Thyroid gland (tissue), 4 donors: ENCODE results near the gene MYZAP. TPM values are rescaled to one million over a fixed set of nuclear protein-coding genes. Genes with fewer than 3 reads are reported as not detected.

ENCODE experiments used
- DNase-seq, 2 donors: peaks; one replicate each; pipeline ENCODE4 v3.0.0-alpha.2; 2019
- H3K27ac ChIP-seq, 3 donors: fragments of 200-600 bp; sonication (generic); 1 replicate in 2 of 3; 2 replicates in 1 of 3; pipeline ENCODE4 v1.5.1; 2016 to 2019; ENCODE audit warnings: mild to moderate bottlenecking in 1 of 3, moderate library complexity in 1 of 3
- H3K27me3 ChIP-seq: fragments of 200-600 bp; sonication (generic); one replicate; pipeline ENCODE4 v1.5.1; 2019
- H3K36me3 ChIP-seq, 2 donors: fragments of 200-600 bp; sonication (generic); one replicate each; pipeline ENCODE4 v1.5.1; 2016 to 2019
- H3K4me1 ChIP-seq, 2 donors: fragments of 200-600 bp; sonication (generic); one replicate each; pipeline ENCODE4 v1.5.1; 2017 to 2019
- H3K4me3 ChIP-seq, 3 donors: fragments of 200-600 bp; sonication (generic); replicated peaks in 1 of 3; 1 replicate in 2 of 3; 2 replicates in 1 of 3; pipeline ENCODE4 v1.5.1; 2016; ENCODE audit warnings: mild to moderate bottlenecking in 1 of 3
- H3K9me3 ChIP-seq: fragments of 200-600 bp; sonication (generic); one replicate; pipeline ENCODE4 v1.5.1; 2017
- POLR2A ChIP-seq, 2 donors: fragments of 450-650 bp; IDR thresholded peaks; one replicate each; pipeline ENCODE4 v1.6.1; 2017; ENCODE audit warnings: antibody characterized with exemption in 2 of 2, mild to moderate bottlenecking in 2 of 2, moderate library complexity in 1 of 2
- WGBS, 2 donors: methylation state at CpG; one replicate each; pipeline ENCODE4 v1.1.5; 2017; 5-methylcytosine and 5-hydroxymethylcytosine counted together
- intact Hi-C: fragments of 100-400 bp; cut with DNase I; formaldehyde crosslinking; loops from one replicate; pipeline ENCODE4 v1.15.1; 2023
- total RNA-seq, 4 donors: library from RNA; depleted of rRNA; stranded (reverse); fragments of >200 nt; gene quantifications; one replicate each; pipeline ENCODE4 v1.2.3, GENCODE V29; 2016
- TF ChIP-seq, protein P1 (sequence below), 6 experiments: fragments of 200-600 bp in 3 of 6; fragments of 450-650 bp in 3 of 6; sonication (generic) in 3 of 6; IDR thresholded peaks; one replicate each; pipeline ENCODE4 v1.5.1; 2016 to 2019; ENCODE audit warnings: antibody characterized with exemption in 6 of 6, mild to moderate bottlenecking in 2 of 6, inconsistent platforms in 1 of 6, moderate library complexity in 1 of 6

The MYZAP gene
- total RNA-seq, 4 donors from 2014 or later, result 3.2 to 20.7 (median 6.4) TPM

DNA sequence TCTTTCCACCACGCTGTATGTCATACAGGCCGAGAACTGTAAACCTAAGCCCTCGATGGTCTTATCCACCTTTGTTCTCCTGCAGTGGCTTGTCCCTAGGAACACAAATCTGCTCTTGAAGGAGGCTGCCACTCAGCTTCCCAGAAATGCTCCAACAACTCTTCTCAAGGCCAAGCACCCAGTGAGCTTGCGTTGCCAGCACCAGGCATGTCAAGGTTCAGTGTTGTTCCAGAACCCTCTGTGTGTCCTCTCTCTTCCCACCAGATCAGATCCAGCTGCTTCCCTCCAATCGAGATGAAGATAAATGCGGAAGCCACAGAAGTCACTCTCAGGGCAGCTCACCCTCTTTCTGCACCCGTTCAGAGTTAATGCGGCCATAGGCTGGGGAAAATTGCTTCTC lies 11.3 kb upstream of the MYZAP start:
- DNase-seq, result no peak
- H3K27ac ChIP-seq, result no peak overlapping the region
- WGBS, 2 donors, result 83 to 90% methylated on average over 8 of the region's 8 CpGs
- no peaks in the 10 kb centered on the region for H3K36me3 ChIP-seq
- TF ChIP-seq, protein P1, sequence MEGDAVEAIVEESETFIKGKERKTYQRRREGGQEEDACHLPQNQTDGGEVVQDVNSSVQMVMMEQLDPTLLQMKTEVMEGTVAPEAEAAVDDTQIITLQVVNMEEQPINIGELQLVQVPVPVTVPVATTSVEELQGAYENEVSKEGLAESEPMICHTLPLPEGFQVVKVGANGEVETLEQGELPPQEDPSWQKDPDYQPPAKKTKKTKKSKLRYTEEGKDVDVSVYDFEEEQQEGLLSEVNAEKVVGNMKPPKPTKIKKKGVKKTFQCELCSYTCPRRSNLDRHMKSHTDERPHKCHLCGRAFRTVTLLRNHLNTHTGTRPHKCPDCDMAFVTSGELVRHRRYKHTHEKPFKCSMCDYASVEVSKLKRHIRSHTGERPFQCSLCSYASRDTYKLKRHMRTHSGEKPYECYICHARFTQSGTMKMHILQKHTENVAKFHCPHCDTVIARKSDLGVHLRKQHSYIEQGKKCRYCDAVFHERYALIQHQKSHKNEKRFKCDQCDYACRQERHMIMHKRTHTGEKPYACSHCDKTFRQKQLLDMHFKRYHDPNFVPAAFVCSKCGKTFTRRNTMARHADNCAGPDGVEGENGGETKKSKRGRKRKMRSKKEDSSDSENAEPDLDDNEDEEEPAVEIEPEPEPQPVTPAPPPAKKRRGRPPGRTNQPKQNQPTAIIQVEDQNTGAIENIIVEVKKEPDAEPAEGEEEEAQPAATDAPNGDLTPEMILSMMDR (IDR thresholded peaks at IDR 0.05), result no peak
- no peak for TF ChIP-seq POLR2A (IDR thresholded peaks at IDR 0.05)
- H3K9me3 ChIP-seq, result no peaks in the 10 kb centered on the region
- no peak overlapping the region for H3K4me3 ChIP-seq
- no peaks in the 10 kb centered on the region for H3K4me1 ChIP-seq
- H3K27me3 ChIP-seq, result no peaks in the 10 kb centered on the region
- intact Hi-C loops, result no loop called here

DNA sequence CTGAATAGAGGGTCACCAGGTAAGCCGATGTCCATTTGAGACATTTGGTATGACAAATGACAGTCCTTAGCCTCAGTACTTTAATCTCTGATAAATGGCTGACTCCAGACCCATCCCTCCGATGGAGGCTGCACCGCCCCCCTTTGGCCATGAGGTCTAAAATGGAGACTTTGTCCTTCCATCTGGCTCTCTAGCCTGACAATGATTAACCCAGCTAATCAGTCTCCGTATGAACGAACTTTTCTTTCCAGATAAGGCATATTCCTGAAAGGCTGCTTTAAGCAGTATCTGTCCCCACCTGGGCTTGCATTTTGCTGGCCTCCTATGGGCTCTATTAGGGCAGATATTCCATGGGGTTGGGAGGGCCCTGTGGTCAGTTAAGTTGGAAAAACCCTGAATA lies 10.8 kb upstream of the MYZAP start:
- no peaks in the 10 kb centered on the region for H3K9me3 ChIP-seq
- no peaks in the 10 kb centered on the region for H3K36me3 ChIP-seq
- H3K4me3 ChIP-seq, result no peak overlapping the region
- intact Hi-C loops, result no loop called here
- WGBS, 2 donors, result 89 to 95% methylated on average over 5 of the region's 5 CpGs
- no peak overlapping the region for H3K27ac ChIP-seq
- DNase-seq, result no peak
- no peak for TF ChIP-seq POLR2A (IDR thresholded peaks at IDR 0.05)
- TF ChIP-seq, protein P1 (IDR thresholded peaks at IDR 0.05), result no peak
- H3K4me1 ChIP-seq, result no peaks in the 10 kb centered on the region
- no peaks in the 10 kb centered on the region for H3K27me3 ChIP-seq

DNA sequence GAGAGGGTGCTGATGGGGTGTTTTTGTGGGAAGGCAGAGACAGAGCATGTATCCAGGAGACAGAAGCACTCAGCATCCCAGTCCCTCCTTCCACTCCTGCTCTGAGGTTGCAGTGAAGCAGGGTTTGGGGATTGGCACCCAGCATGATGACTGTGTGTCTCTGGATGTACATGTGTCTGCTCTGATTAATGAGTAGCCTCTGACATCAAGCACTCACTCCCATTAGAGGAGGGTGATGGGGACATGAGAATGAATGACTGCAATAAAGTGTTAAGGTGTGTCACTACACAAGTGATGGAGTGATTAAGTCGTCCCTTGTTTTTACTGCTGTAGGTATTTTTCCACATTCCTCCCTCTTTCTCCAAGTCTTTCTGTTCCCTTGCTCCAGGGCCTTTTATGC lies 9.6 kb upstream of the MYZAP start:
- WGBS, 2 donors, result 82 to 83% methylated on average over 1 of the region's 1 CpG
- H3K27ac ChIP-seq, result no peak overlapping the region
- H3K4me3 ChIP-seq, result no peak overlapping the region
- intact Hi-C loops, result no loop called here
- DNase-seq, result no peak
- H3K36me3 ChIP-seq, result no peaks in the 10 kb centered on the region
- H3K27me3 ChIP-seq, result no peaks in the 10 kb centered on the region
- H3K4me1 ChIP-seq, result no peaks in the 10 kb centered on the region
- H3K9me3 ChIP-seq, result no peaks in the 10 kb centered on the region
- TF ChIP-seq, protein P1 (IDR thresholded peaks at IDR 0.05), result no peak
- no peak for TF ChIP-seq POLR2A (IDR thresholded peaks at IDR 0.05)

DNA sequence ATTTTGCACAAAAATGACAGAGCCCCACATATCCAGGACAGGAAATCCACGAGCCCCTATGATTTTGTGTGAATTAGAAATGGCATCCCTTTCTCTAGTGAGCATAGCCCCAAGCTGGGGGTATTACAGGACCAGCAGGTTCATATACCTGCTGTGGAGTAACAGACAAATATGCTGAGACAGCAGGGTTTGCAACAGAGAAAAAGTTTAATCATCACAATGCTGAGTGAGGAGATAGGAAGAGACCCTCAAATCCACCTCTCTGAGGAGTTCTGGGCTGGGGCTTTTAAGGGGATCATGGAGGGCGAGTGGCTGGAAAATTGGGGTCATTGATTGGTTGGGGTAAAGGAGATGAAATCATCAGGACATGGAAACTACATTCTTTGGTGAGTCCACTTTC lies 8.4 kb upstream of the MYZAP start:
- H3K4me1 ChIP-seq, result no peaks in the 10 kb centered on the region
- H3K27ac ChIP-seq, result no peak overlapping the region
- no peak for DNase-seq
- H3K9me3 ChIP-seq, result no peaks in the 10 kb centered on the region
- no peak for TF ChIP-seq POLR2A (IDR thresholded peaks at IDR 0.05)
- TF ChIP-seq, protein P1 (IDR thresholded peaks at IDR 0.05), result no peak
- H3K36me3 ChIP-seq, result no peaks in the 10 kb centered on the region
- 92 to 93% methylated on average over 2 of the region's 2 CpGs for WGBS, 2 donors
- no peaks in the 10 kb centered on the region for H3K27me3 ChIP-seq
- H3K4me3 ChIP-seq, result no peak overlapping the region
- intact Hi-C loops, result no loop called here

DNA sequence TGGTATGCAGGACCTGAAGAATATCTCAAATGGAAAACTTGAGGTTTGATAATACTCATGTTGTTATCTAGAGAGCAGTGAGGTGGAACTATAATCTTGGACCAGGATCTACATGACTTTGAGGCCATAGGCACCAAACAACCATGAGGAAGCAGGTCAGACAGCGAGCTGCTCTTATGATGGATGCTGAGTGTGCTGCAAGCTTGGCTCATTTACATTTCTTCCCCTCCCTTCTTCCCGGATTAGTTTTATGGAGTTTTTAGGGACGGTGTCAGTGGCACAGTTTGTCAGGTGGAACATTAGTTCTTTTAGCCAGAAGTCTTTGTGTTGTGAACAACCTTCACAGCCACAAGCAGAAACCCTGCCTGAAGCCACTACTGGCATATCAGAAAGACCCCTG lies 8.0 kb upstream of the MYZAP start:
- H3K4me1 ChIP-seq, result no peaks in the 10 kb centered on the region
- no peaks in the 10 kb centered on the region for H3K27me3 ChIP-seq
- TF ChIP-seq, protein P1 (IDR thresholded peaks at IDR 0.05), result no peak
- no peak for TF ChIP-seq POLR2A (IDR thresholded peaks at IDR 0.05)
- no peaks in the 10 kb centered on the region for H3K36me3 ChIP-seq
- DNase-seq, result no peak
- H3K9me3 ChIP-seq, result no peaks in the 10 kb centered on the region
- 84 to 89% methylated on average over 3 of the region's 3 CpGs for WGBS, 2 donors
- intact Hi-C loops, result no loop called here
- H3K4me3 ChIP-seq, result no peak overlapping the region
- no peak overlapping the region for H3K27ac ChIP-seq
